Measurements from ENCODE around the gene ZER1.

Gene ZER1

DNA sequence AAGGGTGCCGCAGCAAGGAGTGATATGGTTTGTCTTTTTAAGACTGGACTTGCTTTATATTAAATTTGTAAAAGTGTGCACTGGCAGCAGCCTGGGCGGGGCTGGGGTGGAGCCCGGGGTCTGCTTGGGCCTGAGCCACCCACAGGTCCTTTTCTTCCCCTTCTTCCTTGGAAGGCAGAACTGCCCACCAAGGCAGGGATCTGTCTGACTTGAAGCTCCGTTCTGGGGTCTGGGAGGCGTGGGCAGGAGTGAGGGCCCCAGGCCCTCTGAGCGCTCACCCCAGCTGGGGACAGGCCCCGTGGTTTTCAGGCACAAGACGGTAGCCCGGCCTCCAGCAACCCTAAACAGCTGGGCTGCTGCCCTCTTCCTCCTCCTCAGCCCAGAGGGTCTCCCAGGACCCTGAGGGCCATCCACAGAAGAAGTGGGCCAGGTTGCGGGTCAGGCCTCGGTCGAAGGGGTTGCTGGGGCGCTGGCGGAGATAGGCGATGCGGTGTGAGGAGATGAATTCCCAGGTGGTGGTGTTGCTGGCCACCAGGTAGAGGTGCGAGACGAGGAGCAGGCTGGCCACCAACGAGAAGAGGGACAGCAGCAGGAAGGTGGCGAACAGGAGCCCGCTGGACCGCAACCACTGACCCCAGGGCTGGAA lies 50.8 kb downstream of the ZER1 start:
- TF ChIP-seq, protein P1, sequence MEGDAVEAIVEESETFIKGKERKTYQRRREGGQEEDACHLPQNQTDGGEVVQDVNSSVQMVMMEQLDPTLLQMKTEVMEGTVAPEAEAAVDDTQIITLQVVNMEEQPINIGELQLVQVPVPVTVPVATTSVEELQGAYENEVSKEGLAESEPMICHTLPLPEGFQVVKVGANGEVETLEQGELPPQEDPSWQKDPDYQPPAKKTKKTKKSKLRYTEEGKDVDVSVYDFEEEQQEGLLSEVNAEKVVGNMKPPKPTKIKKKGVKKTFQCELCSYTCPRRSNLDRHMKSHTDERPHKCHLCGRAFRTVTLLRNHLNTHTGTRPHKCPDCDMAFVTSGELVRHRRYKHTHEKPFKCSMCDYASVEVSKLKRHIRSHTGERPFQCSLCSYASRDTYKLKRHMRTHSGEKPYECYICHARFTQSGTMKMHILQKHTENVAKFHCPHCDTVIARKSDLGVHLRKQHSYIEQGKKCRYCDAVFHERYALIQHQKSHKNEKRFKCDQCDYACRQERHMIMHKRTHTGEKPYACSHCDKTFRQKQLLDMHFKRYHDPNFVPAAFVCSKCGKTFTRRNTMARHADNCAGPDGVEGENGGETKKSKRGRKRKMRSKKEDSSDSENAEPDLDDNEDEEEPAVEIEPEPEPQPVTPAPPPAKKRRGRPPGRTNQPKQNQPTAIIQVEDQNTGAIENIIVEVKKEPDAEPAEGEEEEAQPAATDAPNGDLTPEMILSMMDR (conservative IDR thresholded peaks at IDR 0.05; ENCODE audit: low read depth, low read length): no peak
- Histone ChIP-seq H3K79me2 (ENCODE audit: insufficient read depth, low read depth) (no peaks in the 10 kb centered on the region), H3K4me1 (ENCODE audit: low read depth, poor library complexity, severe bottlenecking) (peaks cover 13% of the 10 kb centered on the region), H3K36me3 (ENCODE audit: insufficient read depth) (no peaks in the 10 kb centered on the region), H3K9ac (no peak overlapping the region), H3K27me3 (ENCODE audit: insufficient read depth, low read depth) (no peaks in the 10 kb centered on the region), H4K20me1 (ENCODE audit: insufficient read depth) (no peaks in the 10 kb centered on the region), H3K27ac (no peak overlapping the region), H2AFZ (ENCODE audit: low read depth) (no peak overlapping the region), H3K4me3 (IDR thresholded peaks at IDR 0.05; ENCODE audit: insufficient read depth, low read depth, low read length) (no peak overlapping the region), H3K4me2 (no peak overlapping the region)

DNA sequence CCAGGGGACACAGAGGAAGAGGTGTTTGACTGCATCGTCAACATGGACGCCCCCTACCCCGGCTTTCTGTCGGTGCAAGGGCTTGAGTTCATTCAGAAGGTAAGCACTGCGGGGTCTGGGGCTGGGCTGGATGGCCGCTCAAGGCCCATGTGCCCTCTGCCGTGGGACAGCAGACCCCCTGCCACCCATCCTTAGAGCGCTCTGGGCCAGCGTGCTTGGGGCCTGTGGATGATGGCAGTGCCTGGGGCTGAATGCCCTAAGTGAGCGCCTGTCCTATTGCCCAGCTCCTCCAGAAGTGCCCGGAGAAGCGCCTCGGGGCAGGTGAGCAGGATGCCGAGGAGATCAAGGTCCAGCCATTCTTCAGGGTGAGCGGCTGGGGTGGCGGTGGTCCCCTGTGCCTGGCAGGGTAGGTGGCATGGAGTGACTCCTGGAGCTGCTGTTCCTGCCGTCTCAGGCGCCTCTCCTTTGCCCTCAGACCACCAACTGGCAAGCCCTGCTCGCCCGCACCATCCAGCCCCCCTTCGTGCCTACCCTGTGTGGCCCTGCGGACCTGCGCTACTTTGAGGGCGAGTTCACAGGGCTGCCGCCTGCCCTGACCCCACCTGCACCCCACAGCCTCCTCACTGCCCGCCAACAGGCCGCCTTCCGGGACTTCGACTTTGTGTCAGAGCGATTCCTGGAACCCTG lies 51.7 kb downstream of the ZER1 start:
- Histone ChIP-seq H2AFZ (ENCODE audit: low read depth) (no peak overlapping the region), H3K4me1 (ENCODE audit: low read depth, poor library complexity, severe bottlenecking) (peaks cover 8% of the 10 kb centered on the region), H3K36me3 (ENCODE audit: insufficient read depth) (no peaks in the 10 kb centered on the region), H3K4me2 (no peak overlapping the region), H3K79me2 (ENCODE audit: insufficient read depth, low read depth) (no peaks in the 10 kb centered on the region), H4K20me1 (ENCODE audit: insufficient read depth) (no peaks in the 10 kb centered on the region), H3K9ac (no peak overlapping the region), H3K4me3 (IDR thresholded peaks at IDR 0.05; ENCODE audit: insufficient read depth, low read depth, low read length) (no peak overlapping the region), H3K27ac (no peak overlapping the region), H3K27me3 (ENCODE audit: insufficient read depth, low read depth) (no peaks in the 10 kb centered on the region)
- TF ChIP-seq, protein P1 (conservative IDR thresholded peaks at IDR 0.05; ENCODE audit: low read depth, low read length): no peak

DNA sequence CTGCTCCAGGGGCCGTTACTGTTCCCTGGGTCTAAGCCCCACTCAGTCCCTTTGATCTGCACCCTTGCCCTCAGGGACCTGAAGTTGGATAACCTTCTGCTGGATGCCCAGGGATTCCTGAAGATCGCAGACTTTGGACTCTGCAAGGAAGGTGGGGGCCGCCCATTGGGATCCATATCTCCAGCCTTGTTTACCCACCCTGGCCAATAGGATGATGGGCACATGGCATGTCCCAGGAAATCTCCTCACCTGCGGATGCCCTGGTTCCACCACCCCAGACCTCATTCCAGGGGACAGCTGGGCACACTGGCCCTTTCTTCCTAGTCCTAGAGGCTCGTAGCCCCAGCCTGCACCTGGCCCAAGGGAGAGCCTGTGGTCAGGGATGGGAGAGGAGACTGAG lies 53.3 kb downstream of the ZER1 start:
- Histone ChIP-seq H3K27ac (no peak overlapping the region), H3K27me3 (ENCODE audit: insufficient read depth, low read depth) (no peaks in the 10 kb centered on the region), H3K4me2 (no peak overlapping the region), H3K36me3 (ENCODE audit: insufficient read depth) (no peaks in the 10 kb centered on the region), H4K20me1 (ENCODE audit: insufficient read depth) (no peaks in the 10 kb centered on the region), H3K79me2 (ENCODE audit: insufficient read depth, low read depth) (no peaks in the 10 kb centered on the region), H3K9ac (no peak overlapping the region), H3K4me1 (ENCODE audit: low read depth, poor library complexity, severe bottlenecking) (no peaks in the 10 kb centered on the region), H3K4me3 (IDR thresholded peaks at IDR 0.05; ENCODE audit: insufficient read depth, low read depth, low read length) (no peak overlapping the region), H2AFZ (ENCODE audit: low read depth) (no peak overlapping the region)
- TF ChIP-seq, protein P1 (conservative IDR thresholded peaks at IDR 0.05; ENCODE audit: low read depth, low read length): no peak

DNA sequence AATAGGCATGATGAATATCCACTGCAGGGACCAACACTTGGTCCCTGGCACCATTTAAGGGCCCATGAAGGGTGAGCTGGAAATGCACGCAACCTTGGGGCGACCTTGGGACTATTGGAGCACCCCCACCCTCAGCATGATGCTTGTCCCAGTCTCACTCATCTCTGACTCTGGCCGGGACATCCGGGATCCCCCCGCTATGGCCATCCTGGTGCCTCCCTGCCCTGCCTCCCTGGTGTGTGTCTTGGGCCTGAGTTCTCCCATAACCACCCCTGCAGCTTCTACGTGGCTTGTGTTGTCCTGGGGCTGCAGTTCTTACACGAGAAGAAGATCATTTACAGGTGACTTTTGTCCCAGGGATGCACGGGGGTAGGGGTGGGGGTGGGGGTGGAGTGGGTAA lies 53.7 kb downstream of the ZER1 start:
- no peak overlapping the region for H3K9ac ChIP-seq
- no peaks in the 10 kb centered on the region for H3K36me3 ChIP-seq (ENCODE audit: insufficient read depth)
- no peaks in the 10 kb centered on the region for H3K79me2 ChIP-seq (ENCODE audit: insufficient read depth, low read depth)

More for the DNA sequence above, 53.7 kb downstream of the ZER1 start:
- TF ChIP-seq, protein P1 (conservative IDR thresholded peaks at IDR 0.05; ENCODE audit: low read depth, low read length): no peak
- Histone ChIP-seq H3K27me3 (ENCODE audit: insufficient read depth, low read depth) (no peaks in the 10 kb centered on the region), H3K4me1 (ENCODE audit: low read depth, poor library complexity, severe bottlenecking) (no peaks in the 10 kb centered on the region), H3K27ac (no peak overlapping the region), H3K4me3 (IDR thresholded peaks at IDR 0.05; ENCODE audit: insufficient read depth, low read depth, low read length) (no peak overlapping the region), H2AFZ (ENCODE audit: low read depth) (no peak overlapping the region), H4K20me1 (ENCODE audit: insufficient read depth) (no peaks in the 10 kb centered on the region), H3K4me2 (no peak overlapping the region)
